HepG2 (cell line): Measurements from ENCODE around the gene CA11. TPM values are rescaled to one million over a fixed set of nuclear protein-coding genes. Genes with fewer than 3 reads are reported as not detected.

Source experiments
- ATAC-seq: fragments of 200-7000 bp; cut with Tn5 transposase; 3 replicates; pipeline ENCODE4 v1.9.1; 2020; ENCODE audit warnings: mild to moderate bottlenecking, moderate library complexity
- BruUV-seq: library from RNA; stranded (reverse); fragments of 400-500 nt; replicated peaks from 2 replicates; lab custom pipeline; 2021; lab: Mats Ljungman, UMichigan
- CTCF ChIA-PET: fragments of 300-600 bp; formaldehyde crosslinking; extraction: SDS; loops from one replicate; lab custom pipeline; 2021; ENCODE audit warnings: low total read pairs, inconsistent platforms, low intra/inter-chr PET ratio; lab: Yijun Ruan, JAX
- POLR2A ChIA-PET: fragments of 350-600 bp; sonication (Branson Sonifier 250); formaldehyde crosslinking; loops from one replicate; lab custom pipeline; 2020; ENCODE audit warnings: antibody characterized with exemption, inconsistent platforms; lab: Yijun Ruan, JAX
- DNase-seq: peaks from one replicate; pipeline ENCODE4 v3.0.0-alpha.2; 2015; ENCODE audit warnings: low spot score
- FAIRE-seq: peaks from 3 replicates; lab custom pipeline; 2011; peaks lifted over from hg19 to GRCh38; lab: Jason Lieb, UNC
- H2AFZ ChIP-seq: one replicate; pipeline ENCODE4 v1.6.1; 2011; ENCODE audit warnings: low read length, inconsistent platforms
- H3K27ac ChIP-seq: fragments of 300-600 bp; 3 replicates; pipeline ENCODE4 v1.8.0; 2011; ENCODE audit warnings: mixed run types, mild to moderate bottlenecking, mixed read lengths, low read length, inconsistent platforms; ENCODE audit not compliant: insufficient read depth; ENCODE audit errors: extremely low read length
- H3K27me3 ChIP-seq, 2 experiments: fragments of 200-600 bp in 1 of 2; 2 replicates in 1 of 2; 3 replicates in 1 of 2; pipeline versions ENCODE4 v1.6.0 to v1.8.0; 2011; ENCODE audit warnings: low read length in 2 of 2, mild to moderate bottlenecking in 2 of 2, moderate library complexity in 2 of 2, inconsistent platforms in 1 of 2; ENCODE audit not compliant: insufficient read depth in 2 of 2, control insufficient read depth in 1 of 2
- H3K36me3 ChIP-seq, 2 experiments: fragments of 200-600 bp in 1 of 2; replicated peaks in 1 of 2; 2 replicates in 1 of 2; 3 replicates in 1 of 2; pipeline versions ENCODE4 v1.5.1 to v1.8.0; 2011; ENCODE audit warnings: low read length in 2 of 2, inconsistent platforms in 1 of 2; ENCODE audit not compliant: insufficient read depth in 2 of 2, control insufficient read depth in 1 of 2
- H3K4me1 ChIP-seq: 2 replicates; pipeline ENCODE4 v1.5.1; 2012; ENCODE audit warnings: low read length, inconsistent platforms; ENCODE audit not compliant: insufficient read depth
- H3K4me2 ChIP-seq: 2 replicates; pipeline ENCODE4 v1.6.0; 2011; ENCODE audit warnings: low read depth, low read length, inconsistent platforms
- H3K4me3 ChIP-seq, 3 experiments: fragments of 200-600 bp in 1 of 3; sonication (generic), shearing (Covaris generic) in 1 of 3; replicated peaks in 1 of 3; 2 replicates each; pipeline ENCODE4 v1.5.1; 2011 to 2016; ENCODE audit warnings: low read length in 3 of 3, inconsistent platforms in 2 of 3, low read depth in 2 of 3, mild to moderate bottlenecking in 2 of 3, control low read depth in 1 of 3, mixed read lengths in 1 of 3; ENCODE audit not compliant: insufficient read depth in 1 of 3
- H3K79me2 ChIP-seq: one replicate; pipeline ENCODE4 v1.6.1; 2011; ENCODE audit warnings: low read length, inconsistent platforms; ENCODE audit not compliant: insufficient read depth
- H3K9ac ChIP-seq: 2 replicates; pipeline ENCODE4 v1.6.0; 2011; ENCODE audit warnings: mild to moderate bottlenecking, low read depth, low read length, inconsistent platforms; ENCODE audit not compliant: insufficient read depth
- H3K9me3 ChIP-seq: 2 replicates; pipeline ENCODE4 v1.5.1; 2012; ENCODE audit warnings: mild to moderate bottlenecking, low read length
- H4K20me1 ChIP-seq: 2 replicates; pipeline ENCODE4 v1.6.0; 2011; ENCODE audit warnings: inconsistent platforms, mild to moderate bottlenecking, low read length, moderate library complexity; ENCODE audit not compliant: insufficient read depth
- AGO2 ChIP-seq: fragments of 200-400 bp; formaldehyde crosslinking; optimal IDR thresholded peaks from 2 replicates; pipeline ENCODE3; 2017; ENCODE audit warnings: mild to moderate bottlenecking, low read depth, low read length, moderate library complexity
- AHR ChIP-seq: IDR thresholded peaks from 2 replicates; pipeline ENCODE4 v1.6.1; 2018; ENCODE audit warnings: missing genetic modification reagents, missing compliant biosample characterization
- MBD4 ChIP-seq: IDR thresholded peaks from 2 replicates; pipeline ENCODE4 v1.6.1; 2012; ENCODE audit warnings: low read length, inconsistent platforms, borderline replicate concordance
- MTF2 ChIP-seq: sonication (generic); formaldehyde crosslinking; IDR thresholded peaks from 2 replicates; pipeline ENCODE4 v1.5.0; 2020; ENCODE audit warnings: missing genetic modification reagents, borderline replicate concordance
- SETDB1 ChIP-seq: sonication (generic); formaldehyde crosslinking; IDR thresholded peaks from 2 replicates; pipeline ENCODE4 v1.5.1; 2020; ENCODE audit warnings: missing genetic modification reagents, mild to moderate bottlenecking, borderline replicate concordance
- TBL1XR1 ChIP-seq: fragments of 150-350 bp; IDR thresholded peaks from 2 replicates; pipeline ENCODE4 v1.6.1; 2014; ENCODE audit warnings: borderline replicate concordance, low read length; ENCODE audit not compliant: partially characterized antibody
- ZFP90 ChIP-seq: sonication (generic); formaldehyde crosslinking; IDR thresholded peaks from 2 replicates; pipeline ENCODE4 v1.8.0; 2022; ENCODE audit warnings: missing genetic modification reagents, mild to moderate bottlenecking, inconsistent platforms, borderline replicate concordance
- ZNF24 ChIP-seq: fragments of 450-650 bp; IDR thresholded peaks from 2 replicates; pipeline ENCODE4 v1.6.1; 2017; ENCODE audit warnings: antibody characterized with exemption, mild to moderate bottlenecking
- ZNF30 ChIP-seq: sonication (generic); formaldehyde crosslinking; IDR thresholded peaks from 2 replicates; pipeline ENCODE4 v1.5.0; 2020; ENCODE audit warnings: mild to moderate bottlenecking, missing genetic modification reagents
- ZNF790 ChIP-seq: sonication (generic); formaldehyde crosslinking; IDR thresholded peaks from 2 replicates; pipeline ENCODE4 v1.8.0; 2022; ENCODE audit warnings: missing genetic modification reagents, mild to moderate bottlenecking, borderline replicate concordance
- WGBS: methylation state at CpG from one replicate; pipeline ENCODE4 v1.1.6; 2017; ENCODE audit warnings: low lambda C conversion rate; 5-methylcytosine and 5-hydroxymethylcytosine counted together
- in situ Hi-C: cut with HindIII; loops from 2 replicates; pipeline ENCODE4 v1.10.0; 2017; ENCODE audit warnings: low pct_unique_long_range_greater_than_20kb; ENCODE audit not compliant: extremely low pct_ligation_motif_present
- intact Hi-C: fragments of 100-400 bp; cut with micrococcal nuclease; formaldehyde crosslinking; loops from one replicate; pipeline ENCODE4 v1.10.0; 2022; ENCODE audit not compliant: unreplicated experiment
- polyA plus RNA-seq, 8 experiments: library from polyadenylated mRNA; depleted of rRNA in 3 of 8; stranded (reverse) in 7 of 8; unstranded in 1 of 8; fragments of >200 nt; fragmentation: Illumina TruSeq in 4 of 8; extraction: Trizol in 4 of 8; gene quantifications; 2 replicates each; pipeline versions ENCODE4 v1.2.1 to v1.2.3, GENCODE V29; 2011 to 2016; ENCODE audit warnings: low read depth in 4 of 8, missing spikeins in 1 of 8, mixed read lengths in 1 of 8; ENCODE audit not compliant: insufficient read depth in 1 of 8
- total RNA-seq, 5 experiments: library from RNA; depleted of rRNA; stranded (reverse); fragments of >200 nt; fragmentation: Illumina TruSeq; extraction: Trizol; gene quantifications; 2 replicates each; pipeline ENCODE4 v1.2.3, GENCODE V29; 2016; ENCODE audit warnings: low read depth in 1 of 5
- TF ChIP-seq, protein P1 (sequence below): IDR thresholded peaks from 2 replicates; pipeline ENCODE4 v1.6.1; 2012; ENCODE audit warnings: inconsistent platforms
- TF ChIP-seq, protein P2 (sequence below): sonication (generic); formaldehyde crosslinking; IDR thresholded peaks from 2 replicates; pipeline ENCODE4 v1.4.0; 2020; ENCODE audit warnings: missing genetic modification reagents, mild to moderate bottlenecking, borderline replicate concordance
- TF ChIP-seq, protein P3 (sequence below): sonication (generic); formaldehyde crosslinking; IDR thresholded peaks from 2 replicates; pipeline ENCODE4 v1.5.1; 2020; ENCODE audit warnings: mild to moderate bottlenecking, missing genetic modification reagents, moderate library complexity
- TF ChIP-seq, protein P4 (sequence below): sonication (generic); formaldehyde crosslinking; IDR thresholded peaks from 2 replicates; pipeline ENCODE4 v1.9.0; 2021; ENCODE audit warnings: missing genetic modification reagents, borderline replicate concordance
- TF ChIP-seq, protein P5 (sequence below): IDR thresholded peaks from 2 replicates; pipeline ENCODE4 v1.6.1; 2018; ENCODE audit warnings: missing genetic modification reagents, mild to moderate bottlenecking, missing compliant biosample characterization
- TF ChIP-seq, protein P6 (sequence below): sonication (generic); formaldehyde crosslinking; IDR thresholded peaks from 2 replicates; pipeline ENCODE4 v1.5.0; 2020; ENCODE audit warnings: missing genetic modification reagents

The CA11 gene
- total and polyA plus RNA-seq, 2 of the 13 experiments (the other 11 are each of a cell fraction or from before 2014, with no cell fraction given): 0.41 to 0.58 TPM

DNA sequence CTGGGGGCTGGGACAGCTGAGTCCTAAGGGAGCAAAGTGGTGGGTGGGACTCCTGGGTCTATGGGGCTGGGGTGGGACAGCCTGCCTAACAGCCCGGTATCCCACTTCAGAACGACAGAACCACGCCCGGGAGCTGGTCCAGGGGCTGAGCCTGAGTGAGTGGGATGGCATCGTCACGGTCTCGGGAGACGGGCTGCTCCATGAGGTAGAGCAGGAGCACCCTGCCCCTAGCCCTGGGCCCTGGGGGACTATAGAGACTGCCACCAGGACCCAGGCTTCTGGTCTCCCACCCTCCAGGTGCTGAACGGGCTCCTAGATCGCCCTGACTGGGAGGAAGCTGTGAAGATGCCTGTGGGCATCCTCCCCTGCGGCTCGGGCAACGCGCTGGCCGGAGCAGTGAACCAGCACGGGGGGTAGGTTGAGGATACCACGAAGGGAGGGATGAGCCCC is 18.1 kb downstream of the CA11 start:
- FAIRE-seq: no peak
- CTCF ChIA-PET: no interaction called here
- intact Hi-C loops (no loop called here), in situ Hi-C loops (no loop called here)
- Histone ChIP-seq H3K27me3 (no peaks in the 10 kb centered on the region), H3K9me3 (no peaks in the 10 kb centered on the region), H3K79me2 (no peaks in the 10 kb centered on the region), H2AFZ (no peak overlapping the region), H3K4me1 (peaks cover 57% of the 10 kb centered on the region), H3K4me2 (no peak overlapping the region), H3K27ac (peak overlapping the region; percentile 69), H3K9ac (peak overlapping the region; percentile 26; the same call in 1 of the 2 replicates), H4K20me1 (no peaks in the 10 kb centered on the region), H3K36me3 (no peaks in the 10 kb centered on the region), H3K4me3 (no peak overlapping the region)
- POLR2A ChIA-PET: interaction anchor here (1.8 kb wide), 1 partner anchor 9 kb away, joined by 20 read pairs; the partner anchor contains the start of genes RPL18 and SPHK2
- WGBS: 92% methylated on average over 5 of the region's 17 CpGs
- DNase-seq: no peak
- no TSS peak for BruUV-seq
- ATAC-seq: no peak
- TF ChIP-seq MTF2: no peak
- TF ChIP-seq, protein P1, sequence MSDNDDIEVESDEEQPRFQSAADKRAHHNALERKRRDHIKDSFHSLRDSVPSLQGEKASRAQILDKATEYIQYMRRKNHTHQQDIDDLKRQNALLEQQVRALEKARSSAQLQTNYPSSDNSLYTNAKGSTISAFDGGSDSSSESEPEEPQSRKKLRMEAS: no peak
- TF ChIP-seq ZNF24: no peak
- TF ChIP-seq, protein P2, sequence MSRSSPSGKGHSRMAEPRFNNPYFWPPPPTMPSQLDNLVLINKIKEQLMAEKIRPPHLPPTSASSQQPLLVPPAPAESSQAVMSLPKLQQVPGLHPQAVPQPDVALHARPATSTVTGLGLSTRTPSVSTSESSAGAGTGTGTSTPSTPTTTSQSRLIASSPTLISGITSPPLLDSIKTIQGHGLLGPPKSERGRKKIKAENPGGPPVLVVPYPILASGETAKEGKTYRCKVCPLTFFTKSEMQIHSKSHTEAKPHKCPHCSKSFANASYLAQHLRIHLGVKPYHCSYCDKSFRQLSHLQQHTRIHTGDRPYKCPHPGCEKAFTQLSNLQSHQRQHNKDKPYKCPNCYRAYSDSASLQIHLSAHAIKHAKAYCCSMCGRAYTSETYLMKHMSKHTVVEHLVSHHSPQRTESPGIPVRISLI (CRISPR knock-in tag): no peak
- TF ChIP-seq AHR (CRISPR knock-in tag): no peak
- TF ChIP-seq ZNF790: no peak
- TF ChIP-seq, protein P3, sequence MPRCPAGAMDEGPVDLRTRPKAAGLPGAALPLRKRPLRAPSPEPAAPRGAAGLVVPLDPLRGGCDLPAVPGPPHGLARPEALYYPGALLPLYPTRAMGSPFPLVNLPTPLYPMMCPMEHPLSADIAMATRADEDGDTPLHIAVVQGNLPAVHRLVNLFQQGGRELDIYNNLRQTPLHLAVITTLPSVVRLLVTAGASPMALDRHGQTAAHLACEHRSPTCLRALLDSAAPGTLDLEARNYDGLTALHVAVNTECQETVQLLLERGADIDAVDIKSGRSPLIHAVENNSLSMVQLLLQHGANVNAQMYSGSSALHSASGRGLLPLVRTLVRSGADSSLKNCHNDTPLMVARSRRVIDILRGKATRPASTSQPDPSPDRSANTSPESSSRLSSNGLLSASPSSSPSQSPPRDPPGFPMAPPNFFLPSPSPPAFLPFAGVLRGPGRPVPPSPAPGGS (CRISPR knock-in tag): no peak
- TF ChIP-seq, protein P4, sequence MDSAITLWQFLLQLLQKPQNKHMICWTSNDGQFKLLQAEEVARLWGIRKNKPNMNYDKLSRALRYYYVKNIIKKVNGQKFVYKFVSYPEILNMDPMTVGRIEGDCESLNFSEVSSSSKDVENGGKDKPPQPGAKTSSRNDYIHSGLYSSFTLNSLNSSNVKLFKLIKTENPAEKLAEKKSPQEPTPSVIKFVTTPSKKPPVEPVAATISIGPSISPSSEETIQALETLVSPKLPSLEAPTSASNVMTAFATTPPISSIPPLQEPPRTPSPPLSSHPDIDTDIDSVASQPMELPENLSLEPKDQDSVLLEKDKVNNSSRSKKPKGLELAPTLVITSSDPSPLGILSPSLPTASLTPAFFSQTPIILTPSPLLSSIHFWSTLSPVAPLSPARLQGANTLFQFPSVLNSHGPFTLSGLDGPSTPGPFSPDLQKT (CRISPR knock-in tag): no peak
- TF ChIP-seq SETDB1: no peak
- TF ChIP-seq, protein P5, sequence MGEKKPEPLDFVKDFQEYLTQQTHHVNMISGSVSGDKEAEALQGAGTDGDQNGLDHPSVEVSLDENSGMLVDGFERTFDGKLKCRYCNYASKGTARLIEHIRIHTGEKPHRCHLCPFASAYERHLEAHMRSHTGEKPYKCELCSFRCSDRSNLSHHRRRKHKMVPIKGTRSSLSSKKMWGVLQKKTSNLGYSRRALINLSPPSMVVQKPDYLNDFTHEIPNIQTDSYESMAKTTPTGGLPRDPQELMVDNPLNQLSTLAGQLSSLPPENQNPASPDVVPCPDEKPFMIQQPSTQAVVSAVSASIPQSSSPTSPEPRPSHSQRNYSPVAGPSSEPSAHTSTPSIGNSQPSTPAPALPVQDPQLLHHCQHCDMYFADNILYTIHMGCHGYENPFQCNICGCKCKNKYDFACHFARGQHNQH: no peak
- no peak for TF ChIP-seq MBD4
- TF ChIP-seq AGO2: peak; percentile 36
- TF ChIP-seq, protein P6, sequence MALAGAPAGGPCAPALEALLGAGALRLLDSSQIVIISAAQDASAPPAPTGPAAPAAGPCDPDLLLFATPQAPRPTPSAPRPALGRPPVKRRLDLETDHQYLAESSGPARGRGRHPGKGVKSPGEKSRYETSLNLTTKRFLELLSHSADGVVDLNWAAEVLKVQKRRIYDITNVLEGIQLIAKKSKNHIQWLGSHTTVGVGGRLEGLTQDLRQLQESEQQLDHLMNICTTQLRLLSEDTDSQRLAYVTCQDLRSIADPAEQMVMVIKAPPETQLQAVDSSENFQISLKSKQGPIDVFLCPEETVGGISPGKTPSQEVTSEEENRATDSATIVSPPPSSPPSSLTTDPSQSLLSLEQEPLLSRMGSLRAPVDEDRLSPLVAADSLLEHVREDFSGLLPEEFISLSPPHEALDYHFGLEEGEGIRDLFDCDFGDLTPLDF (CRISPR knock-in tag): 0 out of 2 replicates have a peak, but pooled peaks have one; percentile 4
- TF ChIP-seq ZFP90: 0 out of 2 replicates have a peak, but pooled peaks have one; percentile 8
- 0 out of 2 replicates have a peak, but pooled peaks have one; percentile 1 for TF ChIP-seq ZNF30 (CRISPR knock-in tag)
- no peak for TF ChIP-seq TBL1XR1
